Upper lobe of right lung (tissue), 1 donor: Measurements from ENCODE around the gene RALGPS1. TPM values are rescaled to one million over a fixed set of nuclear protein-coding genes. Genes with fewer than 3 reads are reported as not detected.

ENCODE experiments used
- ATAC-seq: fragments of 200-7000 bp; cut with Tn5 transposase; one replicate; pipeline ENCODE4 v1.9.1; 2020; ENCODE audit warnings: mild to moderate bottlenecking, moderate library complexity
- DNase-seq: peaks from one replicate; pipeline ENCODE4 v3.0.0-alpha.2; 2020
- H3K27ac ChIP-seq: fragments of 200-600 bp; one replicate; pipeline ENCODE4 v1.8.0; 2022
- H3K27me3 ChIP-seq: fragments of 200-600 bp; one replicate; pipeline ENCODE4 v1.8.0; 2022; ENCODE audit warnings: mild to moderate bottlenecking
- H3K36me3 ChIP-seq: fragments of 200-600 bp; one replicate; pipeline ENCODE4 v1.8.0; 2022
- H3K4me1 ChIP-seq: fragments of 200-600 bp; one replicate; pipeline ENCODE4 v1.8.0; 2022
- H3K4me3 ChIP-seq: fragments of 200-600 bp; one replicate; pipeline ENCODE4 v1.8.0; 2022; ENCODE audit warnings: mild to moderate bottlenecking
- H3K9me3 ChIP-seq: fragments of 200-600 bp; one replicate; pipeline ENCODE4 v1.8.0; 2022
- CTCF ChIP-seq: fragments of 200-600 bp; IDR thresholded peaks from one replicate; pipeline ENCODE4 v1.8.0; 2022; ENCODE audit warnings: antibody characterized with exemption
- intact Hi-C: fragments of 100-400 bp; cut with DNase I; formaldehyde crosslinking; loops from one replicate; pipeline ENCODE4 v1.11.0; 2022
- total RNA-seq: library from RNA; stranded (reverse); fragmentation: NEBNext Ultra II Directional; extraction: Animal tissue kit (Norgen Biotek cat#: 25700); gene quantifications from one replicate; pipeline ENCODE4 v1.2.1, GENCODE V29; 2021
- donor health status: DM: no; HTN: yes; CAD: no; lungs with severe emphysema.

Gene RALGPS1
- total RNA-seq, 1 donor from 2014 or later, result 15.9 TPM

- ATAC-seq (no peak), DNase-seq (no peak)
- Histone ChIP-seq H3K4me1 (peaks cover 38% of the 10 kb centered on the region), H3K36me3 (no peaks in the 10 kb centered on the region), H3K27me3 (no peaks in the 10 kb centered on the region), H3K9me3 (no peaks in the 10 kb centered on the region), H3K4me3 (no peak overlapping the region), H3K27ac (no peak overlapping the region)
- intact Hi-C loops, result no loop called here
- no peak for TF ChIP-seq CTCF
Measured at GRCh38 chr9:127075624-127076372, 161.2 kb downstream of the RALGPS1 start.

GRCh38 chr9:127076860-127077643 lies 162.5 kb downstream of the RALGPS1 start:
- DNase-seq (no peak), ATAC-seq (no peak)
- no peaks in the 10 kb centered on the region for H3K36me3 ChIP-seq
- peaks cover 38% of the 10 kb centered on the region for H3K4me1 ChIP-seq
- no peak overlapping the region for H3K27ac ChIP-seq
- no peak overlapping the region for H3K4me3 ChIP-seq
- TF ChIP-seq CTCF, result no peak
- H3K27me3 ChIP-seq, result no peaks in the 10 kb centered on the region
- no peaks in the 10 kb centered on the region for H3K9me3 ChIP-seq
- intact Hi-C loops, result no loop called here

GRCh38 chr9:127077644-127077946 lies 163.0 kb downstream of the RALGPS1 start:
- intact Hi-C loops, result no loop called here
- H3K4me1 ChIP-seq, result peaks cover 38% of the 10 kb centered on the region
- no peak overlapping the region for H3K27ac ChIP-seq
- H3K27me3 ChIP-seq, result no peaks in the 10 kb centered on the region
- no peak overlapping the region for H3K4me3 ChIP-seq
- no peaks in the 10 kb centered on the region for H3K36me3 ChIP-seq
- no peak for DNase-seq
- TF ChIP-seq CTCF, result no peak
- no peak for ATAC-seq
- no peaks in the 10 kb centered on the region for H3K9me3 ChIP-seq

GRCh38 chr9:127078336-127078735 lies 163.8 kb downstream of the RALGPS1 start:
- no peak for DNase-seq
- intact Hi-C loops, result no loop called here
- no peak overlapping the region for H3K27ac ChIP-seq
- TF ChIP-seq CTCF, result no peak
- H3K4me3 ChIP-seq, result no peak overlapping the region
- H3K9me3 ChIP-seq, result no peaks in the 10 kb centered on the region
- no peak for ATAC-seq
- H3K27me3 ChIP-seq, result no peaks in the 10 kb centered on the region
- peaks cover 41% of the 10 kb centered on the region for H3K4me1 ChIP-seq
- no peaks in the 10 kb centered on the region for H3K36me3 ChIP-seq

GRCh38 chr9:127078988-127079387 lies 164.4 kb downstream of the RALGPS1 start:
- no peaks in the 10 kb centered on the region for H3K9me3 ChIP-seq

More at GRCh38 chr9:127078988-127079387, 164.4 kb downstream of the RALGPS1 start:
- H3K4me1 ChIP-seq, result peaks cover 44% of the 10 kb centered on the region
- intact Hi-C loops, result no loop called here
- ATAC-seq, result no peak
- H3K27ac ChIP-seq, result no peak overlapping the region
- TF ChIP-seq CTCF, result no peak
- no peak for DNase-seq
- H3K4me3 ChIP-seq, result no peak overlapping the region
- no peaks in the 10 kb centered on the region for H3K36me3 ChIP-seq
- H3K27me3 ChIP-seq, result no peaks in the 10 kb centered on the region
